PC-9 (cell line): Measurements from ENCODE around the gene CNN2.

Source experiments
- EZH2 ChIP-seq: fragments of 200-600 bp; sonication (generic); IDR thresholded peaks from 2 replicates; pipeline ENCODE4 v1.8.0; 2017; ENCODE audit warnings: antibody characterized with exemption, low read depth
- TF ChIP-seq, protein P1 (sequence below): fragments of 200-600 bp; sonication (generic); conservative IDR thresholded peaks from 2 replicates; pipeline ENCODE4 v1.6.1; 2017; ENCODE audit warnings: mixed run types, antibody characterized with exemption, mild to moderate bottlenecking, moderate library complexity

DNA sequence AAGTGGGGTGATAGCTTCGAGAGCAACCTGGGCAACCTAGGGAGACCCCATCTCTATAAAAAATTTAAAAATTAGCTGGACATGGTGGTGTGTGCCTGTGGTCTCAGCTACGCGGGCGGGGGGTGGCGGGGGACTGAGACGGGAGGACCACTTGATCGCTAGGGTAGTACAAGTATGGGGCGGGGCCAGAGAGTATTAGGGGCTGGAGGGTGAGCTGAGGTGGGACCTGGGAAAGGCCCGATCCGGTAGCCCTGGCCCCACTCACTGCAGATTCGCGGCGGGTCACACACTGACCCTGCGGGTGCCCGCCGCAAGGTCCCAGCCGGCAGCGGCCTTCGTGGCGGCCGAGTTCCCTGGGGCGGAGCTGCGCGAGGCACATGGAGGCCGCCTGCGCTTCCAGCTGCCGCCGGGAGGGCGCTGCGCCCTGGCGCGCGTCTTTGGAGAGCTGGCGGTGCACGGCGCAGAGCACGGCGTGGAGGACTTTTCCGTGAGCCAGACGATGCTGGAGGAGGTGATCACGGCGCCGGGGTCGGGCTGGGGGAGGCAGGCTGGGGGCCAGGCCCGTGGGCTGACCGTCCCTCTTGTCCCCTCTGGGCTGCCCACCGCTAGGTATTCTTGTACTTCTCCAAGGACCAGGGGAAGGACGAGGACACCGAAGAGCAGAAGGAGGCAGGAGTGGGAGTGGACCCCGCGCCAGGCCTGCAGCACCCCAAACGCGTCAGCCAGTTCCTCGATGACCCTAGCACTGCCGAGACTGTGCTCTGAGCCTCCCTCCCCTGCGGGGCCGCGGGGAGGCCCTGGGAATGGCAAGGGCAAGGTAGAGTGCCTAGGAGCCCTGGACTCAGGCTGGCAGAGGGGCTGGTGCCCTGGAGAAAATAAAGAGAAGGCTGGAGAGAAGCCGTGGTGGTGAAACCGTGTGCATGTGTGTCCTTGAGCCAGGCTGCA, 38.5 kb downstream of the CNN2 start:
- TF ChIP-seq, protein P1, sequence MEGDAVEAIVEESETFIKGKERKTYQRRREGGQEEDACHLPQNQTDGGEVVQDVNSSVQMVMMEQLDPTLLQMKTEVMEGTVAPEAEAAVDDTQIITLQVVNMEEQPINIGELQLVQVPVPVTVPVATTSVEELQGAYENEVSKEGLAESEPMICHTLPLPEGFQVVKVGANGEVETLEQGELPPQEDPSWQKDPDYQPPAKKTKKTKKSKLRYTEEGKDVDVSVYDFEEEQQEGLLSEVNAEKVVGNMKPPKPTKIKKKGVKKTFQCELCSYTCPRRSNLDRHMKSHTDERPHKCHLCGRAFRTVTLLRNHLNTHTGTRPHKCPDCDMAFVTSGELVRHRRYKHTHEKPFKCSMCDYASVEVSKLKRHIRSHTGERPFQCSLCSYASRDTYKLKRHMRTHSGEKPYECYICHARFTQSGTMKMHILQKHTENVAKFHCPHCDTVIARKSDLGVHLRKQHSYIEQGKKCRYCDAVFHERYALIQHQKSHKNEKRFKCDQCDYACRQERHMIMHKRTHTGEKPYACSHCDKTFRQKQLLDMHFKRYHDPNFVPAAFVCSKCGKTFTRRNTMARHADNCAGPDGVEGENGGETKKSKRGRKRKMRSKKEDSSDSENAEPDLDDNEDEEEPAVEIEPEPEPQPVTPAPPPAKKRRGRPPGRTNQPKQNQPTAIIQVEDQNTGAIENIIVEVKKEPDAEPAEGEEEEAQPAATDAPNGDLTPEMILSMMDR = peak; percentile 62; the same call in 1 of the 2 replicates
- no peak for TF ChIP-seq EZH2
